IgD-negative memory B cell (primary cell): Measurements from ENCODE around the gene SLC39A11. TPM values are rescaled to one million over a fixed set of nuclear protein-coding genes. Genes with fewer than 3 reads are reported as not detected.
"Not testable (repeated sequence)": the region's sequence is repeated elsewhere in the genome, so short reads cannot be mapped to it uniquely, and the experiment has no call there.

ENCODE experiments used
- H3K27ac Mint-ChIP-seq, 3 donors: one replicate each; pipeline ENCODE4 v1.8.0; 2020 to 2022; ENCODE audit warnings: mild to moderate bottlenecking in 3 of 3, mixed read lengths in 3 of 3, moderate library complexity in 1 of 3
- H3K27me3 Mint-ChIP-seq: one replicate; pipeline ENCODE4 v1.8.0; 2021; ENCODE audit warnings: mixed read lengths
- H3K36me3 Mint-ChIP-seq: one replicate; pipeline ENCODE4 v1.8.0; 2020; ENCODE audit warnings: mild to moderate bottlenecking, mixed read lengths
- H3K4me1 Mint-ChIP-seq, 3 donors: one replicate each; pipeline ENCODE4 v1.8.0; 2020 to 2022; ENCODE audit warnings: mixed read lengths in 3 of 3, mild to moderate bottlenecking in 1 of 3
- H3K4me3 Mint-ChIP-seq, 4 donors: one replicate each; pipeline ENCODE4 v1.8.0; 2020 to 2022; ENCODE audit warnings: mild to moderate bottlenecking in 4 of 4, mixed read lengths in 4 of 4, moderate library complexity in 3 of 4
- H3K9me3 Mint-ChIP-seq, 3 donors: one replicate each; pipeline ENCODE4 v1.8.0; 2020 to 2021; ENCODE audit warnings: mixed read lengths in 3 of 3, mild to moderate bottlenecking in 1 of 3
- polyA plus RNA-seq: library from polyadenylated mRNA; unstranded; fragments of 300-500 nt; fragmentation: Illumina TruSeq; gene quantifications from one replicate; pipeline ENCODE4 v1.2.3, GENCODE V29; 2021

Gene SLC39A11
- polyA plus RNA-seq, 1 donor from 2014 or later = 13.7 TPM

GRCh38 chr17:72806011-72806410 lies 286.5 kb downstream of the SLC39A11 start:
- peaks cover 14% of the 10 kb centered on the region for H3K36me3 Mint-ChIP-seq
- peaks cover 9 to 14% (median 11%) of the 10 kb centered on the region in 3 donors for H3K9me3 Mint-ChIP-seq
- no peaks in the 10 kb centered on the region for H3K27me3 Mint-ChIP-seq
- no peak overlapping the region for H3K4me3 Mint-ChIP-seq
- H3K27ac Mint-ChIP-seq = no peak overlapping the region
- no peaks in the 10 kb centered on the region for H3K4me1 Mint-ChIP-seq

- no peaks in the 10 kb centered on the region for H3K27me3 Mint-ChIP-seq
- no peak overlapping the region for H3K4me3 Mint-ChIP-seq
- H3K36me3 Mint-ChIP-seq = peaks cover 19% of the 10 kb centered on the region
- no peak overlapping the region for H3K27ac Mint-ChIP-seq
- peaks cover 11 to 12% (median 12%) of the 10 kb centered on the region in 3 donors for H3K9me3 Mint-ChIP-seq
- H3K4me1 Mint-ChIP-seq = no peaks in the 10 kb centered on the region
Measured at GRCh38 chr17:72804949-72805707, 287.4 kb downstream of the SLC39A11 start.

- H3K4me3 Mint-ChIP-seq = no peak overlapping the region
- no peaks in the 10 kb centered on the region for H3K27me3 Mint-ChIP-seq
- H3K36me3 Mint-ChIP-seq = peaks cover 24% of the 10 kb centered on the region
- no peaks in the 10 kb centered on the region for H3K4me1 Mint-ChIP-seq
- peaks cover 11 to 16% (median 12%) of the 10 kb centered on the region in 3 donors for H3K9me3 Mint-ChIP-seq
- peak overlapping the region in 1 of 3 donors; percentile 43 for H3K27ac Mint-ChIP-seq
Measured at GRCh38 chr17:72802726-72803125, 289.8 kb downstream of the SLC39A11 start.

GRCh38 chr17:72797142-72797541 lies 295.3 kb downstream of the SLC39A11 start:
- peaks cover 6 to 47% (median 18%) of the 10 kb centered on the region in 3 donors for H3K9me3 Mint-ChIP-seq
- no peak overlapping the region for H3K27ac Mint-ChIP-seq
- H3K4me1 Mint-ChIP-seq = peaks cover 0 to 2% (median 0%) of the 10 kb centered on the region in 3 donors
- no peak overlapping the region for H3K4me3 Mint-ChIP-seq
- no peaks in the 10 kb centered on the region for H3K27me3 Mint-ChIP-seq
- peaks cover 31% of the 10 kb centered on the region for H3K36me3 Mint-ChIP-seq

DNA sequence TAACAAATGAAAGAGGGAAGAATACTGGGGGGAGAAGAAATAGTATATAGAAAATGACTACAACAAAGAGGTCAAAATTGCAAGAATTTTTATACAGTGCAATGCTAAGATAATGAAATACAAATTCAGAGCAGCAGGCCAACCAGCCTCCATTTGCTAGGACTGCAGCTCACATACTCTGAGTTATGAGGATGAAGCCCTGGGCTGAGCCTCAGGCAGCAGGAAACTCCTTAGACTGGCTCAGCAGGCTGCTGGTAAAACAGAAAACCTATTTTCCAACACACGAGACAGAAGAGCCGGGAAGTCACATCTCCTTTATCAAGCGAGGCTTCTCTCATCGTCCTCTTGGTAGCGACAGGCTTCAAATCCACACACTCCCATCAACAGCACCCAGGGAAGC lies 296.5 kb downstream of the SLC39A11 start:
- H3K27me3 Mint-ChIP-seq = no peaks in the 10 kb centered on the region
- peaks cover 34% of the 10 kb centered on the region for H3K36me3 Mint-ChIP-seq
- no peak overlapping the region for H3K27ac Mint-ChIP-seq
- peaks cover 0 to 2% (median 0%) of the 10 kb centered on the region in 3 donors for H3K4me1 Mint-ChIP-seq
- no peak overlapping the region for H3K4me3 Mint-ChIP-seq
- H3K9me3 Mint-ChIP-seq = peaks cover 4 to 54% (median 26%) of the 10 kb centered on the region in 3 donors

DNA sequence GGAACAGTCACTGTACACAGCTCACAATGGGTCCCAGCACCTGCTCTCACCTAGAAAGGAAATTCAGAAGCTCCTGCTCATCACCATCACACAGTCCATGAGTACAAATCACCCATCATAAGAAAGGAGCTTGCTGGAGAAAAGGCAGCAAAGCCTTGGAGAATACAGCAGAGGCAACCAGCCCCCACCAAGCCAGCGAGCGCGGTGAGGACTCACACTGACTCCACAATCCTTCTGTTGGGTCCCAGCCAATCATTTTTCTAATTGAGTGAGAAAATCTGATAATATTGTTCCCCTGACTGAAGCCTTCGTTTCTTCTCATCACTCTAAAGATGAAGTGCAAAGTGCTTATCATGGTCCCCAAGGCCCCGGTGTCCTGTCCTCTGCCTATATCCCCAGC lies 298.3 kb downstream of the SLC39A11 start:
- Mint-ChIP-seq H3K27ac (no peak overlapping the region), H3K36me3 (peaks cover 28% of the 10 kb centered on the region), H3K4me1 (peaks cover 0 to 2% (median 0%) of the 10 kb centered on the region in 3 donors), H3K4me3 (no peak overlapping the region), H3K9me3 (peaks cover 4 to 47% (median 20%) of the 10 kb centered on the region in 3 donors), H3K27me3 (no peaks in the 10 kb centered on the region)

GRCh38 chr17:72792771-72793170 lies 299.7 kb downstream of the SLC39A11 start:
- H3K4me1 Mint-ChIP-seq = peaks cover 0 to 2% (median 0%) of the 10 kb centered on the region in 3 donors
- peaks cover 4 to 43% (median 16%) of the 10 kb centered on the region in 3 donors for H3K9me3 Mint-ChIP-seq
- no peaks in the 10 kb centered on the region for H3K27me3 Mint-ChIP-seq
- H3K27ac Mint-ChIP-seq = no peak overlapping the region
- peaks cover 29% of the 10 kb centered on the region for H3K36me3 Mint-ChIP-seq
- no peak overlapping the region for H3K4me3 Mint-ChIP-seq

DNA sequence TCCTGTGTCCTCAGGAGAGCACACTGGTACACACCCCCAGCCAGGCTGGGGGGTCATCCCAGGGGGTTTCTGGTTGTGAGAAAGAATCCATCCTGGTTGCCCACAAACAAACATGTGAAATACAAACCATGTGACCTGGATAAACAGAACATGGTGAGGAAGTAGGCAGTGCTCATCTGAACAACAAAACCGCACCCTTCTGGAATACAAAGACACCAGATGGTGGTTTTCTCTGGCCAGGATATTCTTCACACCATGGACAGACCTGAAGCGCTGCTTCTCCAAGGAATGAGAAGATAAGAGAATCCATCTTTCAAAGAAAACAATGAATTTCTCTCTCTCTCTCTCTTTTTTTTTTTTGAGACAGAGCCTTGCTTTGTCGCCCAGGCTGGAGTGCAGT lies 302.3 kb downstream of the SLC39A11 start:
- no peak overlapping the region for H3K4me3 Mint-ChIP-seq
- no peak overlapping the region for H3K27ac Mint-ChIP-seq
- H3K36me3 Mint-ChIP-seq = peaks cover 20% of the 10 kb centered on the region
- no peaks in the 10 kb centered on the region for H3K27me3 Mint-ChIP-seq
- H3K4me1 Mint-ChIP-seq = peaks cover 0 to 2% (median 0%) of the 10 kb centered on the region in 3 donors
- H3K9me3 Mint-ChIP-seq = peaks cover 4 to 37% (median 12%) of the 10 kb centered on the region in 3 donors

DNA sequence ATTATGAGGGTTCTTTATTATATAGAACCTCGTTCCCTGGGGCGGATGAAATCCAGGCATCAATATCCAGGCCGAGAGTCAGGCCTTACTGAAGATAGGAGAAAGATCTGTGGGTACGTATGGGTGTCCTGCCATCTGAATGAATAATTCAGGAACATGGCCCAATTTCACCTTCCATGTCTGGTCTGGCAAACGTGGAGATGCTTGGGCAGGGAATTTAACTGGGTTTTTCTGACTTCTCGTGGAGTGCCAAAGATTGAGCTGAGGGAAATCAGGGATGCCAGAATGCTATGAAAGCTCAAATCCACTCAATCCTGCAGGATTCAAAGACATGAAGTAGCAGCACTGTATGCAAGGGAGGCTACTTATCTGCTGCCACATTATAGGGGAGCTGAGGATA lies 302.8 kb downstream of the SLC39A11 start:
- H3K9me3 Mint-ChIP-seq = peaks cover 4 to 32% (median 9%) of the 10 kb centered on the region in 3 donors
- no peak overlapping the region for H3K27ac Mint-ChIP-seq
- peaks cover 19% of the 10 kb centered on the region for H3K36me3 Mint-ChIP-seq
- no peaks in the 10 kb centered on the region for H3K27me3 Mint-ChIP-seq
- H3K4me1 Mint-ChIP-seq = peaks cover 0 to 2% (median 0%) of the 10 kb centered on the region in 3 donors
- H3K4me3 Mint-ChIP-seq = no peak overlapping the region

- H3K27ac Mint-ChIP-seq = no peak overlapping the region
- H3K36me3 Mint-ChIP-seq = peaks cover 13% of the 10 kb centered on the region
- no peaks in the 10 kb centered on the region for H3K4me1 Mint-ChIP-seq
- H3K4me3 Mint-ChIP-seq = no peak overlapping the region
- H3K27me3 Mint-ChIP-seq = no peaks in the 10 kb centered on the region
- peaks cover 4 to 26% (median 9%) of the 10 kb centered on the region in 3 donors for H3K9me3 Mint-ChIP-seq
Measured at GRCh38 chr17:72788950-72789585, 303.4 kb downstream of the SLC39A11 start.

GRCh38 chr17:72786209-72786608 lies 306.3 kb downstream of the SLC39A11 start:
- Mint-ChIP-seq H3K9me3 (peaks cover 0 to 4% (median 0%) of the 10 kb centered on the region in 3 donors), H3K27me3 (no peaks in the 10 kb centered on the region), H3K4me3 (no peak overlapping the region), H3K27ac (no peak overlapping the region), H3K4me1 (no peaks in the 10 kb centered on the region), H3K36me3 (peaks cover 5% of the 10 kb centered on the region)

GRCh38 chr17:72782985-72783701 lies 309.3 kb downstream of the SLC39A11 start:
- Mint-ChIP-seq H3K27me3 (no peaks in the 10 kb centered on the region), H3K9me3 (no peaks in the 10 kb centered on the region), H3K27ac (peak overlapping the region in 1 of 3 donors; percentile 21), H3K4me3 (no peak overlapping the region), H3K36me3 (no peaks in the 10 kb centered on the region), H3K4me1 (no peaks in the 10 kb centered on the region)

- H3K4me3 Mint-ChIP-seq, H3K9me3 Mint-ChIP-seq, H3K4me1 Mint-ChIP-seq, H3K27ac Mint-ChIP-seq, H3K36me3 Mint-ChIP-seq, H3K27me3 Mint-ChIP-seq: not testable (repeated sequence)
Measured at GRCh38 chr17:72782437-72782836, 310.1 kb downstream of the SLC39A11 start.

DNA sequence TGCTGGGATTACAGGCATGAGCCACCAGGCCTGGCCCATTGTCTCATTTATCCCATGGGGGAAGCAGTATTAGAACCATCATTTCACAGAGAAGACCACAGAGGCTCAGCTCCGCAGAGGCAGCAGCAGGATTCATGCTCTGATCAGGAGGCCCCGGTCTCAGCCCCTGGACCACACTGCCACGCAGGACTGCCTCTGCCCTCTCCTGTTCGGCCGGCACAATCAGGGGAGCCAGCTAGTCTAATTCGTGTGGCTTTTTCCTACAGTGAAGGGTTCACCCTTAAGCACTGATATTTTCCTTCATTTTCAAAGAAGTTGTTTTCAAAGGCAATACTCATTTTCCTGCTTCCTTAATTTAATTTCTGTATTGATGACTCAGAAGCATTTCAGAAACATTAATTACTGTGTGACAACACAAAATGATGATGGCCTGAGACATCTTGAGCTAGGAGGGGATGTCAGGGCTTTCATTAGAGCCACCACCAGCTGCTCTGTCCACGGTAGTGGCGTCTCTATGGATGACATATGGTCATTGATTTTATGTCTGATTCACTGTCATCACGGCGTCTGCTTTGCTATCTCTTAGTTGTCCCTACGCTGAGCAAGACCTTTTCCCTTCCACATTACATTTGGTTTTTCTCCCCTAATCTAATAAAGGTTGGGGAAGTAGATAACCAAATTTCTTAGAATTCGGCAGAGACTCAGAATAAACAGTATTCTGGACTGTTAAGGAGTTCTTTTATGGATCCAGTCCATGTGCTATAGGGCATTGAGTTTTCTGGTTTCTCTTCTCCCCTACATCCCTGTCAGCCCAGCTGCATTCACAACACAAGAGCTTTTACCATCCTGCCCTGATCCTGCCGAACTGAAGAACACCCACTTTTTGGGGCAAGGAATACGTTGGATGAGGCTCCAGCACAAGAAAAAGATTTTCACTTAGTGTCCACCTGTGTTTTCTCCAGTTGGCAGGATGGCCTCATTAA lies 314.0 kb downstream of the SLC39A11 start:
- no peaks in the 10 kb centered on the region for H3K4me1 Mint-ChIP-seq

More for the DNA sequence above, 314.0 kb downstream of the SLC39A11 start:
- Mint-ChIP-seq H3K9me3 (no peaks in the 10 kb centered on the region), H3K27me3 (no peaks in the 10 kb centered on the region), H3K36me3 (peaks cover 5% of the 10 kb centered on the region), H3K27ac (no peak overlapping the region), H3K4me3 (no peak overlapping the region)
